ENCODE results near the gene PEBP1. TPM values are rescaled to one million over a fixed set of nuclear protein-coding genes. Genes with fewer than 3 reads are reported as not detected.

PEBP1 gene
- total RNA-seq, 1 experiment from 2014 or later: 320 TPM

GRCh38 chr12:118119449-118119879, 16.5 kb upstream of the PEBP1 start:
- no peaks in the 10 kb centered on the region for H3K23me2 ChIP-seq (ENCODE audit: insufficient read length, low read depth, low read length, poor library complexity, severe bottlenecking)
- H2AK5ac ChIP-seq (ENCODE audit: insufficient read length, low read length): no peak overlapping the region
- Mint-ChIP-seq H3K27ac (peak overlapping the region; percentile 83 to 100 (median 98); a peak in 6 of 7 replicates), H3K36me3 (ENCODE audit: insufficient read depth in 1 of 3, low read depth in 3 of 3) (peaks cover 14 to 17% (median 16%) of the 10 kb centered on the region in 3 experiments), H3K4me3 (peak overlapping the region; percentile 22 to 64; a peak in 3 of 5 replicates), H3K9me3 (peaks cover 9 to 10% of the 10 kb centered on the region in 2 experiments; a peak in 4 of 5 replicates), H3K4me1 (peaks cover 29 to 32% of the 10 kb centered on the region in 2 experiments), H3K27me3 (ENCODE audit: low read depth) (no peaks in the 10 kb centered on the region)
- H3K4me1 ChIP-seq (ENCODE audit: insufficient read depth, low read length): peaks cover 2% of the 10 kb centered on the region; the same call in 1 of the 2 replicates
- DNase-seq: peak; percentile 90
- H3K27ac ChIP-seq (ENCODE audit: insufficient read length, low read depth, low read length): peak overlapping the region; percentile 97
- H3K14ac ChIP-seq (ENCODE audit: insufficient read depth, low read length): no peak overlapping the region
- no peaks in the 10 kb centered on the region for H4K20me1 ChIP-seq (ENCODE audit: control insufficient read depth, insufficient read depth, insufficient read length)
- no peak overlapping the region for H2BK12ac ChIP-seq (ENCODE audit: insufficient read length, low read depth, low read length)
- H3K79me2 ChIP-seq (ENCODE audit: insufficient read depth, low read length): no peaks in the 10 kb centered on the region
- peaks cover 8% of the 10 kb centered on the region for H3K9me3 ChIP-seq (ENCODE audit: control insufficient read depth, low read depth, low read length)
- TF ChIP-seq CTCF (conservative IDR thresholded peaks at IDR 0.05): peak; percentile 68
- no peak overlapping the region for H3K18ac ChIP-seq (ENCODE audit: insufficient read length, low read depth, low read length)
- no peak overlapping the region for H2BK20ac ChIP-seq (ENCODE audit: low read depth, low read length, poor library complexity, severe bottlenecking)
- H2BK5ac ChIP-seq (ENCODE audit: insufficient read length, low read length): no peak overlapping the region
- no peak overlapping the region for H3K9ac ChIP-seq (ENCODE audit: extremely low read depth, insufficient read length, low read length)
- H4K5ac ChIP-seq (ENCODE audit: insufficient read length, low read depth, low read length): no peak overlapping the region
- peak overlapping the region; percentile 8 for H3K4me2 ChIP-seq (ENCODE audit: insufficient read depth, insufficient read length, low read length)
- no peak overlapping the region for H3K4ac ChIP-seq (ENCODE audit: low read depth, low read length)
- no peaks in the 10 kb centered on the region for H3K79me1 ChIP-seq (ENCODE audit: insufficient read depth, low read depth, low read length, poor library complexity, severe bottlenecking)
- H2AFZ ChIP-seq (ENCODE audit: low read length): no peak overlapping the region
- H4K8ac ChIP-seq (replicated peaks; ENCODE audit: insufficient read length, low read depth, low read length): no peak overlapping the region
- H2BK15ac ChIP-seq (ENCODE audit: low read depth, low read length): no peak overlapping the region
- no CpG with 5 or more reads among the region's 10 CpGs for WGBS (ENCODE audit: extremely low coverage, insufficient read length, low lambda C conversion rate)
- no peaks in the 10 kb centered on the region for H3K27me3 ChIP-seq (ENCODE audit: insufficient read depth, low read length)
- no peak overlapping the region for H2BK120ac ChIP-seq (ENCODE audit: low read depth, low read length, poor library complexity, severe bottlenecking)
- H3T11ph ChIP-seq (ENCODE audit: low read length): no peak overlapping the region
- no peak overlapping the region for H3K23ac ChIP-seq (ENCODE audit: insufficient read length, low read depth, low read length)
- H3K56ac ChIP-seq (ENCODE audit: insufficient read length, low read depth, low read length): no peak overlapping the region
- H4K91ac ChIP-seq (ENCODE audit: insufficient read length, low read depth, low read length): no peak overlapping the region
